ENCODE data around the gene THSD4.

THSD4 gene

GRCh38 chr15:71780115-71780976, 665.1 kb downstream of the THSD4 start:
- DNase-seq = peak; percentile 24 to 35

- DNase-seq = no peak
These were observed 666.1 kb downstream of the THSD4 start for GRCh38 chr15:71781179-71781964.

GRCh38 chr15:71781965-71782265, 666.6 kb downstream of the THSD4 start:
- DNase-seq = no peak

- DNase-seq = no peak
These were observed 667.3 kb downstream of the THSD4 start for GRCh38 chr15:71782422-71783165.

DNA sequence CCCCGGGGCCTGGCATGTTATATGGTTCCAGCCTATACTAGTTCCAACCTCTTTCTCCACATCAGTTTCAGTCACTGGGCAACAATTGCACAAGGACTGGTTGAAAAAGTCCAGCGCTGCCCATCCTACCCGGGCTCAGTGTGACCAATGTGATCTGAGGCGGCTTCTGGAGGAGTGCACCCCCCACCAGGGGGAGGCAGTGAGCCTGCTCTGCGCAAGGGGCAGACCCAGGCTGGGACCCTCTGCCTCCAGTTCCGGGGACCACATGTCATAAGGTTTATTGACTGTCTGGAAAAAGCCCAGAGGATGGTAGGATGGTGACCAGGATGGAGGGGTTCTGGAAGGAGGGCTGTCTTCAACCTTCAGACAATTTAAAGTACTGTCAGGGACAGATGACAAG, 669.4 kb downstream of the THSD4 start:
- no peak for DNase-seq

DNA sequence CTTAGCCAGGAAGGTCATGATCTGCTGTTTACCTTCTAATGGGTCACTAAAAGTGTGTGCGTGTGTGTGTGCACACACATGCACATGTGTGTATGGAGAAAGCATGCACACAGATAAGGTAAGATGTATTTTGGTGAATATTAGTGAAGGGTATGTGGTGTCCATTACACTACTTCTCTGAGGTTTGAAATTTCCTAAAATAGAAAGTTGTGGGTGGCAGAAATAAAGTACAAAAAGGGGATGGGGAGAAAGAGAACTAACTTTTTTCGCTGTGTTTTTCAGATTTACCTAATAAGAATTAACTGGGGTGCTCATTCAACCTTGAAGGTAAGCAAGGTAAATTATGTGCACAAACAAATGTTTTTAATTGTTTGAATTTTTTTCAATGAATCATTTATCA, 670.7 kb downstream of the THSD4 start:
- DNase-seq = no peak

DNA sequence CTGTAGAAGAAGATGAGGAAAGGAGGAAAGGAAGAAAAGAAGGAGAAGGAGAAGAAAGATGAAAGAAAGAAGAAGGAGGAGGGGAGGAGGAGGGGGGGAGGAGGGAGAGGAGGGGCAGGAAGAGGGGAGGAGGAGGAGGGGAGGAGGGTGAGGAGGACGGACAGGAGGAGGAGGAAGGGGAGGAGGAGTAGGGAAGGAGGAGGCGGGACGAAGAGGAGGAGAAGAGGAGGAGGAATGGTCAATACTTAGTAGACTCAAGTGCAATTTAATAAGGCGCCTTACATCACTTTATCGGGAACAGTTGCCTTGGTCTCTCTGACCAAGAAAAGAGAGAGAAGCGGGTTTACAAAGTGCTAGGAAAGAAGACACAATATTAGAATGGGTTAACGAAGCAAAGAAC, 671.4 kb downstream of the THSD4 start:
- DNase-seq = no peak

GRCh38 chr15:71788646-71789579, 673.6 kb downstream of the THSD4 start:
- DNase-seq = no peak

- DNase-seq = no peak
These were observed 674.3 kb downstream of the THSD4 start for GRCh38 chr15:71789616-71790015.

GRCh38 chr15:71790081-71790480, 674.8 kb downstream of the THSD4 start:
- DNase-seq = no peak

DNA sequence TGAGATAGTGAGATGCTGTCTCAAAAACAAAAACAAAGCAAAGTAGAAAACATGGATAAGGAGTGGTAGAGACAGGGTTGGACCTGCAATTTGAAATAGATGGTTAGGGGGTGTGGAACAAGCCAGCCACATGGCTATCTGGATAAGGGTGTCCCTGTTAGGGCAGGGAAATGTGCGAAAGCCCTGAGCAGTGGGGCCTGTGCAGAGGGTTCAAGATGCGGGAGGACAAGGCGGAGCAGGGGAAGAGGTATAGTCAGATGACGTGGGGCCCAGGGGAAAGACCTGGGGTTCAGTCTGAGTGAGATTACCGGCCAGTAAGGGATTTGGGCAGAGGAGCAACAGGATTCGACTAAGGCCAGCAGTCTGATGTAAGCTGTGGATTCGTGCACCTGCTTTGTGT, 676.7 kb downstream of the THSD4 start:
- DNase-seq = no peak

DNA sequence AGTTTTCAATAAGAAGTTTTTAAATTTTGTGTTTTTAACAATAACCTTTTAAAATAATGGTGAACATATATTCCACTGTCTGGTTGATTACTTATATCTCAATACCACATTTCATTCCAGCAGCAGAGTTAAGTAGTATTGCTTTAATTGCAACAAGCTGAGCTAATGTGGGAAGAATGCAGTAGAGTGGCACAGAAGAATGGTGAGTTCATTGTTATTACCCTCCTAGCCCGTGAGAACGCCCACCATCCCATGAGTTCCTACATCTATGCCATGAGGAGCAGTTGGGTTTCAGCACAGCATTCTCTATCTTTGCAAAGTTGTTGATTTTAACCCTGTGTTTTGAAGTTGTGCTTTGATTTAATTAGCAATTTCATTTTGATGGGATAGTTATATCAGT, 677.2 kb downstream of the THSD4 start:
- DNase-seq = no peak

- DNase-seq = no peak
These were observed 683.4 kb downstream of the THSD4 start for GRCh38 chr15:71798641-71799040.

DNA sequence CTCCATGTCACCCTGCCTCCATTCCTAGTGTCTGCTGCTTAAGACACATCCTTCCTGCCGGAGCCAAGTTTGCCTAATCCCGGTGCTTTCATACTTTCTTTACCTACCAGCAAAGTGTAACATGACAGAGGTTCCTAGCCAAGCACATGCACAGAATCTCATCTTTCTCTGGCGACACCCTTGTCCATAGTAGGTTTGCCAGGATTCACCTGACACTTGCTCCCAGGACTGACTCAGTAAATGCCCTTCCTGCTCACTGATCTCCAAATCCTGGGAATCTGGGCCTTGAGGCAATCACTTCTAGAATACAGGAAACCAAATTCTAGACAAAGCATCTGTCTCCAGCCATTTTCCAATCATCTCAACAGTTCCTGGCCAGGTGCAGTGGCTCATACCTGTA, 684.9 kb downstream of the THSD4 start:
- no peak for DNase-seq

- DNase-seq = peak in 1 of 2 donors; percentile 11
These were observed 685.8 kb downstream of the THSD4 start for GRCh38 chr15:71800835-71801745.

DNA sequence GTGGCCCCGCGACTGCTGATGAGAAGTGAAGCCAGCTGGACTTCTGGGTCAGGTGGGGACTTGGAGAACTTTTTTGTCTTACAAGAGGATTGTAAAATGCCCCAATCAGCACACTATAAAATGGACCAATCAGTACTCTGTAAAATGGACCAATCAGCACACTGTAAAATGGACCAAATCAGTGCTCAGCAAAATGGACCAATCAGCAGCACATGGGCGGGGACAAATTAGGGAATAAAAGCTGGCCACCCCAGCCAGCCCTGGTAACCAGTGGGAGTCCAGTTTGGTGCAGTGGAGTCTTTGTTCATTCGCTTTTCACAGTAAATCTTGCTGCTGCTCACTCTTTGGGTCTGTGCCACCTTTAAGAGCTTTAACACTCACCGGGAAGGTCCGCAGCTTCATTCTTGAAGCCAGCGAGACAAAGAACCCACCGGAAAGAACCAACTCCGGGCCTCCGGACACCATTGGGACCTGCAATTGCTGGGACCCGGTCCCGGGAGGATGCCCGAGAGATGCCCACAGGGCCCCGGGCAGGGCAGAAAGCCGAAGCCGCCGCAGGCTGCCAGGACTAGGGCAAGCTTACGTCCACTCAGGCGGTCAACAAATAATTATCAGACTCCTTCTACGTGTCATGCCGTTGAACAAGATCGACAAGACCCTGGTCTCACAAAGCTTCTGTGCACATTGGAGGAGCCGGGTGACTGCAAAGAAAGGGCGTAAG, 686.8 kb downstream of the THSD4 start:
- DNase-seq = no peak

DNA sequence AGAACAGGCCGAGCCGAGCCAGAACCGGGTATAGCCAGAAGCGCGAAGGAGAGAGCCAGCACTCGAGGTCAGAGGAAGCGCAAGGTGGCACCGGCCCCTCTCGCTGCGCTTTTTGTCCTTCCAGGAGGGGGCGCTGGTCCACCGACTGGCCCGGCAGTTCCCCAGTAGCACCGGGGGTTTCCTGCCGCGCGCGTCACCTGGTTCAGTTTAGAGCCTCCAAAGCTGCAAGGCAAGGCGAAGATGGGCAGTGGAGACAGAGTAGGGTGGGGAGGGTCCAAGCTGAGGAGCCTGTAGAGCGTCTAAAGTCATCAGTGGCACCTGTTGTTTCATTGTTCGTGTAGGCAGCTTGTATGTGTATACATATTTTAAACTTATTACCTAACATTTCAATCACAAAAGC, 687.5 kb downstream of the THSD4 start:
- DNase-seq = no peak

DNA sequence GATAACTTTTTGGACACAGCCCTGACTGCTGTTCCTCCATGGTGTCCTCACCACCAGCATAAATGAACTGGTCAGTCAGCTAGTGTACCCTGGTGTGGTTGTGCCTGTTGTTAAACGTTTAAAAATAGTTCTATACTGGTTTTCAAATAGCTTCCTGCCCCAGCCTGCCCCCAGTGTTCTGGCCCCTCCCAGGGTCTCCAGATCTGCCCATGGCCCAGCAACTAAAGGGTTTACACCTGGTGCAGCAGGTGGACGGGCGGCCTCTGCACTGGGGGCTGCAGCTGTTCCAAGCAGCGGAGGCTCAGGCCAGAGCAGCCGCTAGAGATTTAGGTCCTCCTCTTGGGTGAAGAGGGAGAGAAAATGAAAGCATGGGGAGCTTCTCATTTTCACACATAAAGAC, 689.0 kb downstream of the THSD4 start:
- DNase-seq = no peak

DNA sequence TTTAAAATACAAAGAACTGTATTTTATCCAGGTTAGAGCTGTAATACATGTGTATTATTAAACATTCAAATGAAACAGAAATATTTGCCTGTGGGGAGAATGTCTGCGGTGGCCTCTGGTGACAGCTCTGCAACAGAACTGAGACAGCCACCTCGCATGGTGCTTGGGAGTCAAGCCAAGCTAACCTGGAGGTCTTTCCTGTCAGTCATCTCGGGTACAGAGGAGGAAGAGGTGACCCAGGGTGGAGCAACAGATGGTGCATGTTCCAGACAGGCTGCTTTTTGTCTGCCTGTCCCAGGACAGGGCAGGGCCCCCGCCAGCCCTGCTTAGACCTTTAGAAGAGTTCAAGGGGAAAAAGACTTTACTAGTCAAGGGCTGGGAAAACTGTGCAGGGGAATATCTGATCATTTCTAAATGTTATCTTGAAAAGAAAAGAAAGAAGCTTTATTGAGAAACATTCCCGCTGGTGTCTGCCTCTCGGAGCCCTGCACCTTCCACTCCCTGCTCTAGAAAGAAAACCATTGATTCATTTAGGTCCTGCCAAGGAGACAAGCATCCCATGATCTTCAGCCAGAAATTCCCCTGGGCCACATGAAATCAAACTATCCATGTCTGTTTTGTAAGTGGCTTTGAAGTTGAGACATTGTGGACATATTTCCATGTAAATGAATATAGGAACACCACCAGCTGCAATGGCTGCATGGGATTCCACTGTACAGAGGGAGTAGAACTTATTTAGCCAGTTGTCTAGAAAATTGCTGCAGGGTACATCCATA, 689.6 kb downstream of the THSD4 start:
- no peak for DNase-seq

- no peak for DNase-seq
These were observed 691.2 kb downstream of the THSD4 start for GRCh38 chr15:71806452-71806931.

Data from CD4-positive, alpha-beta T cell treated with Interleukin-4 for 1 hour (primary cell).